ENCODE data around the gene HOXB13.

HOXB13 gene

GRCh38 chr17:48748718-48749566, 20.4 kb upstream of the HOXB13 start:
- DNase-seq: no peak

GRCh38 chr17:48747445-48748363, 19.2 kb upstream of the HOXB13 start:
- DNase-seq: no peak

GRCh38 chr17:48746916-48747444, 18.4 kb upstream of the HOXB13 start:
- DNase-seq: no peak

- no peak for DNase-seq
Observed at GRCh38 chr17:48745381-48746275, 17.1 kb upstream of the HOXB13 start.

GRCh38 chr17:48740537-48740936, 12.0 kb upstream of the HOXB13 start:
- DNase-seq: no peak

GRCh38 chr17:48738803-48739526, 10.4 kb upstream of the HOXB13 start:
- no peak for DNase-seq

GRCh38 chr17:48738424-48738802, 9.9 kb upstream of the HOXB13 start:
- DNase-seq: no peak

- DNase-seq: no peak
Observed at GRCh38 chr17:48737330-48738043, 8.9 kb upstream of the HOXB13 start.

GRCh38 chr17:48735062-48735351, 6.5 kb upstream of the HOXB13 start:
- DNase-seq: no peak

- no peak for DNase-seq
Observed at GRCh38 chr17:48734333-48735061, 5.9 kb upstream of the HOXB13 start.

- DNase-seq: no peak
Observed at GRCh38 chr17:48733632-48734328, 5.2 kb upstream of the HOXB13 start.

GRCh38 chr17:48732688-48733629, 4.4 kb upstream of the HOXB13 start:
- no peak for DNase-seq

GRCh38 chr17:48731355-48731754, 2.8 kb upstream of the HOXB13 start:
- DNase-seq: no peak

GRCh38 chr17:48730240-48730550, 1.6 kb upstream of the HOXB13 start:
- no peak for DNase-seq

GRCh38 chr17:48729335-48730239, 1.0 kb upstream of the HOXB13 start:
- DNase-seq: no peak

- DNase-seq: no peak
Observed at GRCh38 chr17:48727415-48728175, 955 bp downstream of the HOXB13 start.

- no peak for DNase-seq
Observed at GRCh38 chr17:48726916-48727286, 1.6 kb downstream of the HOXB13 start.
